ENCODE measurements around the gene AFF2.

The AFF2 gene

GRCh38 chrX:148537556-148538182 is 37.3 kb downstream of the AFF2 start:
- DNase-seq = no peak

GRCh38 chrX:148538582-148538981 is 38.2 kb downstream of the AFF2 start:
- no peak for DNase-seq

GRCh38 chrX:148540114-148540513 is 39.7 kb downstream of the AFF2 start:
- no peak for DNase-seq

GRCh38 chrX:148540671-148541583 is 40.5 kb downstream of the AFF2 start:
- DNase-seq = no peak

- DNase-seq = no peak
Measured at GRCh38 chrX:148541584-148541940, 41.1 kb downstream of the AFF2 start.

- no peak for DNase-seq
Measured at GRCh38 chrX:148542481-148543255, 42.3 kb downstream of the AFF2 start.

- DNase-seq = no peak
Measured at GRCh38 chrX:148552775-148553174, 52.4 kb downstream of the AFF2 start.

- no peak for DNase-seq
Measured at GRCh38 chrX:148555101-148555500, 54.7 kb downstream of the AFF2 start.

- DNase-seq = no peak
Measured at GRCh38 chrX:148555571-148556243, 55.3 kb downstream of the AFF2 start.

- DNase-seq = no peak
Measured at GRCh38 chrX:148556498-148556897, 56.1 kb downstream of the AFF2 start.

- DNase-seq = no peak
Measured at GRCh38 chrX:148562846-148563245, 62.4 kb downstream of the AFF2 start.

GRCh38 chrX:148567229-148567628 is 66.8 kb downstream of the AFF2 start:
- DNase-seq = no peak

GRCh38 chrX:148567779-148568178 is 67.4 kb downstream of the AFF2 start:
- DNase-seq = no peak

- DNase-seq = no peak
Measured at GRCh38 chrX:148568763-148569162, 68.3 kb downstream of the AFF2 start.

- no peak for DNase-seq
Measured at GRCh38 chrX:148572337-148572736, 71.9 kb downstream of the AFF2 start.

GRCh38 chrX:148573119-148573518 is 72.7 kb downstream of the AFF2 start:
- no peak for DNase-seq

- DNase-seq = no peak
Measured at GRCh38 chrX:148574237-148574973, 74.0 kb downstream of the AFF2 start.

GRCh38 chrX:148576396-148576795 is 76.0 kb downstream of the AFF2 start:
- DNase-seq = no peak

GRCh38 chrX:148577741-148578140 is 77.3 kb downstream of the AFF2 start:
- no peak for DNase-seq

GRCh38 chrX:148580016-148580415 is 79.6 kb downstream of the AFF2 start:
- DNase-seq = no peak

- DNase-seq = no peak
Measured at GRCh38 chrX:148582353-148582752, 81.9 kb downstream of the AFF2 start.

- no peak for DNase-seq
Measured at GRCh38 chrX:148588649-148589310, 88.4 kb downstream of the AFF2 start.

Measured in stimulated activated CD4-positive, alpha-beta T cell treated with anti-CD3 and anti-CD28 coated beads, Interleukin-2, amount 100 ng/mL, for 48 hours (primary cell).